ENCODE data around the gene SLC25A19.
A peak's percentile ranks its signal among the peaks of the same experiment; 100 is the strongest.

The SLC25A19 gene

GRCh38 chr17:75326226-75326848 lies 37.1 kb upstream of the SLC25A19 start:
- H3K4me3 ChIP-seq (ENCODE audit: low read depth, low read length): no peak overlapping the region
- TF ChIP-seq CTCF (IDR thresholded peaks at IDR 0.05; ENCODE audit: low read depth, low read length): no peak
- peak; percentile 21 for DNase-seq (ENCODE audit: low read depth, low spot score)
- in situ Hi-C loops (cut with HindIII; ENCODE audit: low sequenced_read_pairs): no loop called here

GRCh38 chr17:75325827-75326225 lies 36.6 kb upstream of the SLC25A19 start:
- TF ChIP-seq CTCF (IDR thresholded peaks at IDR 0.05; ENCODE audit: low read depth, low read length): no peak
- H3K4me3 ChIP-seq (ENCODE audit: low read depth, low read length): no peak overlapping the region
- peak; percentile 36 for DNase-seq (ENCODE audit: low read depth, low spot score)
- in situ Hi-C loops (cut with HindIII; ENCODE audit: low sequenced_read_pairs): no loop called here

- in situ Hi-C loops (cut with HindIII; ENCODE audit: low sequenced_read_pairs): no loop called here
- no peak overlapping the region for H3K4me3 ChIP-seq (ENCODE audit: low read depth, low read length)
- no peak for DNase-seq (ENCODE audit: low read depth, low spot score)
- no peak for TF ChIP-seq CTCF (IDR thresholded peaks at IDR 0.05; ENCODE audit: low read depth, low read length)
These were observed 36.1 kb upstream of the SLC25A19 start for GRCh38 chr17:75325348-75325747.

DNA sequence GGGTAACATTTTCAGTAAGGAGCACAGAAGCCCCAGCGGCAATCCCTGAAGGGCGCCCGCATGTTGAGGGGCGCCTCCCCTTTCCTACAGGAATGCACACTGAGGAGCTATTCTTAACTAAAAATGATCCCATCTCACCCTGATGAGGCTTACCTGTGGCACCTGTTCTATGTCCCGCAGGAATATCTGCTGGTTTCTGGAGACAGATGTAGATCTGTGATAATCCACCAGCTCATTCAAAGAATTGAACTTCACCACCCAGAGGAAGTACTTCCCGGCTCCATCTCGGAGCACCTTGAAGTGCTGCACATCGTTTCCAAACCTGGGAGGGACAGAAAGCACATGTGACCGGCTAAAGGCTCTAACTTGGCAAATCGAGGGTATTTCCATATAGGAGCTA lies 32.3 kb upstream of the SLC25A19 start:
- TF ChIP-seq CTCF (IDR thresholded peaks at IDR 0.05; ENCODE audit: low read depth, low read length): no peak
- H3K4me3 ChIP-seq (ENCODE audit: low read depth, low read length): no peak overlapping the region
- no peak for DNase-seq (ENCODE audit: low read depth, low spot score)
- in situ Hi-C loops (cut with HindIII; ENCODE audit: low sequenced_read_pairs): no loop called here

DNA sequence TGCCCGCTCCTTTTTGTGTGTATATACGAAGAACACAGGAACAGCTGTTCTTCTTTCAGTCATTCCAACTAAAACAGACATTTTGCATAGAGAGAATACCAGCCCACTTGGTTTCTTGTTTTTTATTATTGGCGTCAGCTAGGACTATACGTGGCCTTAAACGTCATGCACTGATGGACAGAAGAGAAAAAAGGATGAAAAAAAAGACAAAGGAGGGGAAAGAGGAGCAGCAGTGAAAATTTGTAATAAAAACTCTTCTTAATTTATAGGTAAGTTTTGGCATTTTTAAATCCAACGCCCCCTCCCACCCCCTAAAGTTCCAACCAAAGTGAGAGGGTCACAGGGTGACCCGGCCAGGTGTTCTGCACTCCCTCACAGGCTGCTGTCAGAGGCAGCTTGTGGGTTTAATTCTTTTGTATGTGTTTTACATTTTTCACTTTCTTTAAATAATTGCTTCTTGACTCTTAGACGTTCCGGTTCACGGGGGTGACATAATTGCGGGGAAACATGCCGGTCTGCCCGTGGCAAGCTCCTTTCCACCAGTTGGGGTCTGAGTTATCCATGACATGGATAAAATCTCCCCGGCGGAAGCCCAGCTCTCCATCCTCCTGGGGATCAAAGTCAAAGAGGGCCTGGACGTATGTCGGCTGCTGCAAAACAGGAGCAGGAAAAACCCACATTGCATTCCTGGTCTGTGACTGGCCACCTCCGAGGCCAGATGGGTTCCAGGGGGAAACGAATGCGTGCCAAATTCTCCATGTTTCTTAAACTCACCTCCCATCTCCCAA lies 30.9 kb upstream of the SLC25A19 start:
- TF ChIP-seq CTCF (IDR thresholded peaks at IDR 0.05; ENCODE audit: low read depth, low read length): no peak
- DNase-seq (ENCODE audit: low read depth, low spot score): peak; percentile 70
- H3K4me3 ChIP-seq (ENCODE audit: low read depth, low read length): no peak overlapping the region
- in situ Hi-C loops (cut with HindIII; ENCODE audit: low sequenced_read_pairs): no loop called here

DNA sequence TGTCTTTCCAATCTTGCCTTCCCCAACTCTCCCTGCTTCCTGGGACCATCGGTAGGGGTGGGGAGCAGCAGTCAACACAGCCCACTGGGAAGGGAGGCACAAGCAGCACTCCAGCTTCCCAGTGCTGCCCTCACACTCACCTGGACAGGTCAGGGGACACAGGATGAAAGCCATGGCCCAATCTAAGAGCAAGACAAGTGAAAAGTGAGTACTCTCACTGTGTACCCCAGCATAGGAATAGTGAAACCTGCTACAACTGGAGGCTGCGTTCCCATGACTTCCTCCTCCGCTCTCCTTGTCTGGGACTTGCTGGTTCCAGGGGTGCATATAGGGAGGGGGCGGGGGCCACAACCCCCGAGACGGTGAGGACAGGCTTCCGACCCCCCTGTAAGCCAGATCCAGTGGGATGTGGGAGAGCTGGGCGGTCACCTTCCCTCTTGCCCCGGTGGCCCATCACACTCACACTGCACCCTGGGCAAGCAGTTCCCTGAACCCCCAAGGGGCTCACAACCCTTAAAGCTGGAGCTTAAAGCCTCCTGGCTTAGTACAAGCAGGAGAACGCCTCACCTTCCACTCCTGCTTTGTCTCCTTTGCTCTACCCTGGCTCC lies 29.5 kb upstream of the SLC25A19 start:
- H3K4me3 ChIP-seq (ENCODE audit: low read depth, low read length): no peak overlapping the region
- no peak for DNase-seq (ENCODE audit: low read depth, low spot score)
- in situ Hi-C loops (cut with HindIII; ENCODE audit: low sequenced_read_pairs): no loop called here
- no peak for TF ChIP-seq CTCF (IDR thresholded peaks at IDR 0.05; ENCODE audit: low read depth, low read length)
